GM23338 (cell line): ENCODE measurements around the gene SLC16A2. TPM values are rescaled to one million over a fixed set of nuclear protein-coding genes. Genes with fewer than 3 reads are reported as not detected.

Source experiments
- ATAC-seq: fragments of 200-7000 bp; cut with Tn5 transposase; 3 replicates; pipeline ENCODE4 v1.9.1; 2020
- DNase-seq: peaks from one replicate; pipeline ENCODE4 v3.0.0-alpha.2; 2015; ENCODE audit warnings: low spot score
- H2AFZ ChIP-seq: fragments of 200-600 bp; sonication (generic); 2 replicates; pipeline ENCODE4 v1.8.0; 2016; ENCODE audit warnings: antibody characterized with exemption, mild to moderate bottlenecking, moderate library complexity
- H3F3A ChIP-seq: fragments of 200-600 bp; sonication (generic); replicated peaks from 2 replicates; pipeline ENCODE4 v1.8.0; 2017; ENCODE audit warnings: antibody characterized with exemption, mixed run types, low read depth
- H3K27ac ChIP-seq: fragments of 200-600 bp; sonication (generic); 2 replicates; pipeline ENCODE4 v1.6.1; 2016; ENCODE audit warnings: low read depth
- H3K27me3 ChIP-seq: fragments of 200-600 bp; sonication (generic); 2 replicates; pipeline ENCODE4 v1.8.0; 2016; ENCODE audit warnings: mild to moderate bottlenecking, mixed run types, moderate library complexity; ENCODE audit not compliant: insufficient read depth
- H3K36me3 ChIP-seq: fragments of 200-600 bp; sonication (generic); 2 replicates; pipeline ENCODE4 v1.8.0; 2016; ENCODE audit warnings: mild to moderate bottlenecking; ENCODE audit not compliant: insufficient read depth
- H3K4me1 ChIP-seq: fragments of 200-600 bp; sonication (generic); 2 replicates; pipeline ENCODE4 v1.8.0; 2016; ENCODE audit warnings: mild to moderate bottlenecking, moderate library complexity; ENCODE audit not compliant: insufficient read depth
- H3K4me2 ChIP-seq: fragments of 200-600 bp; sonication (generic); 2 replicates; pipeline ENCODE4 v1.7.1; 2017; ENCODE audit warnings: mixed run types
- H3K4me3 ChIP-seq: fragments of 200-600 bp; sonication (generic); 2 replicates; pipeline ENCODE4 v1.6.1; 2016; ENCODE audit warnings: mixed run types
- H3K79me2 ChIP-seq: fragments of 200-600 bp; sonication (generic); replicated peaks from 2 replicates; pipeline ENCODE4 v1.8.0; 2017; ENCODE audit warnings: mild to moderate bottlenecking; ENCODE audit not compliant: insufficient read depth
- H3K9me2 ChIP-seq: fragments of 200-600 bp; sonication (generic); 2 replicates; pipeline ENCODE4 v1.8.0; 2017; ENCODE audit not compliant: insufficient read depth
- H4K20me1 ChIP-seq: fragments of 200-600 bp; sonication (generic); replicated peaks from 2 replicates; pipeline ENCODE4 v1.8.0; 2017; ENCODE audit warnings: mild to moderate bottlenecking; ENCODE audit not compliant: insufficient read depth
- H3K27ac Mint-ChIP-seq: 2 replicates; pipeline ENCODE4 v1.8.0; 2020; ENCODE audit warnings: inconsistent platforms, mild to moderate bottlenecking, moderate library complexity, mixed read lengths
- H3K27me3 Mint-ChIP-seq: 3 replicates; pipeline ENCODE4 v1.8.0; 2022; ENCODE audit warnings: low read depth, mild to moderate bottlenecking, moderate library complexity, mixed read lengths, inconsistent platforms; ENCODE audit not compliant: insufficient read depth, poor library complexity
- H3K36me3 Mint-ChIP-seq: 3 replicates; pipeline ENCODE4 v1.8.0; 2021; ENCODE audit warnings: low read depth, mild to moderate bottlenecking, inconsistent platforms, moderate library complexity, mixed read lengths
- H3K4me1 Mint-ChIP-seq: 3 replicates; pipeline ENCODE4 v1.8.0; 2020; ENCODE audit warnings: mild to moderate bottlenecking, inconsistent platforms, mixed read lengths
- H3K4me3 Mint-ChIP-seq: 3 replicates; pipeline ENCODE4 v1.8.0; 2021; ENCODE audit warnings: moderate library complexity, mild to moderate bottlenecking, inconsistent platforms, mixed read lengths
- H3K9me3 Mint-ChIP-seq: 3 replicates; pipeline ENCODE4 v1.8.0; 2020; ENCODE audit warnings: moderate library complexity, mild to moderate bottlenecking, inconsistent platforms, mixed read lengths
- ZNF462 ChIP-seq: fragments of 250-450 bp; sonication (Bioruptor Pico); IDR thresholded peaks from 2 replicates; pipeline ENCODE4 v1.5.0; 2020; ENCODE audit warnings: mild to moderate bottlenecking, moderate library complexity
- polyA plus RNA-seq: library from polyadenylated mRNA; unstranded; fragments of >200 nt; fragmentation: Nextera tagmentation; extraction: Ambion mirVana; gene quantifications from 2 replicates; pipeline ENCODE4 v1.2.1, GENCODE V29; 2016
- total RNA-seq: library from RNA; depleted of rRNA; stranded (reverse); fragments of >200 nt; shearing (Covaris generic); gene quantifications from 2 replicates; pipeline ENCODE4 v1.2.3, GENCODE V29; 2014

Gene SLC16A2
- total and polyA plus RNA-seq, 2 experiments from 2014 or later = 11.1 to 27.9 TPM

- no peak overlapping the region for H3K4me3 Mint-ChIP-seq
Measured at GRCh38 chrX:74534569-74535038, 113.3 kb downstream of the SLC16A2 start.

More at GRCh38 chrX:74534569-74535038, 113.3 kb downstream of the SLC16A2 start:
- Histone ChIP-seq H3K79me2 (no peaks in the 10 kb centered on the region), H3F3A (no peaks in the 10 kb centered on the region), H3K4me1 (peaks cover 5% of the 10 kb centered on the region; the same call in 1 of the 2 replicates), H3K4me3 (no peak overlapping the region), H4K20me1 (no peaks in the 10 kb centered on the region), H3K27me3 (no peaks in the 10 kb centered on the region), H3K4me2 (no peak overlapping the region), H2AFZ (no peak overlapping the region), H3K27ac (no peak overlapping the region), H3K9me2 (no peaks in the 10 kb centered on the region), H3K36me3 (no peaks in the 10 kb centered on the region)
- H3K36me3 Mint-ChIP-seq = peaks cover 5% of the 10 kb centered on the region; the same call in 2 of the 3 replicates
- no peaks in the 10 kb centered on the region for H3K9me3 Mint-ChIP-seq
- DNase-seq = no peak
- peaks cover 8% of the 10 kb centered on the region for H3K27me3 Mint-ChIP-seq
- ATAC-seq = no peak
- peaks cover 17% of the 10 kb centered on the region; the same call in 2 of the 3 replicates for H3K4me1 Mint-ChIP-seq
- H3K27ac Mint-ChIP-seq = no peak overlapping the region
- TF ChIP-seq ZNF462 (CRISPR knock-in tag) = no peak
